Ovary (tissue), 3 donors: Measurements from ENCODE around the gene FUT2.

Experiments
- EP300 ChIP-seq: sonication (generic); formaldehyde crosslinking; IDR thresholded peaks from one replicate; pipeline ENCODE4 v1.6.1; 2017; ENCODE audit warnings: antibody characterized with exemption
- POLR2A ChIP-seq: fragments of 450-650 bp; IDR thresholded peaks from one replicate; pipeline ENCODE4 v1.6.1; 2017; ENCODE audit warnings: antibody characterized with exemption, mild to moderate bottlenecking, moderate library complexity
- TF ChIP-seq, protein P1 (sequence below), 3 donors: fragments of 450-650 bp in 2 of 3; fragments of 200-600 bp in 1 of 3; IDR thresholded peaks; one replicate each; pipeline versions ENCODE4 v1.5.1 to v1.8.0; 2016 to 2022; ENCODE audit warnings: antibody characterized with exemption in 3 of 3, mild to moderate bottlenecking in 1 of 3
- donor health status: DM: no; HTN: no; CAD: no.

- no peak for TF ChIP-seq POLR2A
- TF ChIP-seq, protein P1, sequence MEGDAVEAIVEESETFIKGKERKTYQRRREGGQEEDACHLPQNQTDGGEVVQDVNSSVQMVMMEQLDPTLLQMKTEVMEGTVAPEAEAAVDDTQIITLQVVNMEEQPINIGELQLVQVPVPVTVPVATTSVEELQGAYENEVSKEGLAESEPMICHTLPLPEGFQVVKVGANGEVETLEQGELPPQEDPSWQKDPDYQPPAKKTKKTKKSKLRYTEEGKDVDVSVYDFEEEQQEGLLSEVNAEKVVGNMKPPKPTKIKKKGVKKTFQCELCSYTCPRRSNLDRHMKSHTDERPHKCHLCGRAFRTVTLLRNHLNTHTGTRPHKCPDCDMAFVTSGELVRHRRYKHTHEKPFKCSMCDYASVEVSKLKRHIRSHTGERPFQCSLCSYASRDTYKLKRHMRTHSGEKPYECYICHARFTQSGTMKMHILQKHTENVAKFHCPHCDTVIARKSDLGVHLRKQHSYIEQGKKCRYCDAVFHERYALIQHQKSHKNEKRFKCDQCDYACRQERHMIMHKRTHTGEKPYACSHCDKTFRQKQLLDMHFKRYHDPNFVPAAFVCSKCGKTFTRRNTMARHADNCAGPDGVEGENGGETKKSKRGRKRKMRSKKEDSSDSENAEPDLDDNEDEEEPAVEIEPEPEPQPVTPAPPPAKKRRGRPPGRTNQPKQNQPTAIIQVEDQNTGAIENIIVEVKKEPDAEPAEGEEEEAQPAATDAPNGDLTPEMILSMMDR (IDR thresholded peaks at IDR 0.05) = no peak
- no peak for TF ChIP-seq EP300
Observed at GRCh38 chr19:48659768-48660167, 36.0 kb upstream of the FUT2 start.
